K562 (cell line): ENCODE measurements around the gene MYO1F. TPM values are rescaled to one million over a fixed set of nuclear protein-coding genes. Genes with fewer than 3 reads are reported as not detected.
A peak's percentile ranks its signal among the peaks of the same experiment; 100 is the strongest.

ENCODE experiments used
- ATF3 ChIP-seq, 2 experiments: fragments of 450-650 bp in 1 of 2; sonication (generic) in 1 of 2; formaldehyde crosslinking in 1 of 2; IDR thresholded peaks in 1 of 2; conservative IDR thresholded peaks in 1 of 2; 2 replicates each; pipeline versions ENCODE4 v1.6.1 to v1.8.1; 2016 to 2023; ENCODE audit warnings: mild to moderate bottlenecking in 2 of 2, moderate library complexity in 2 of 2, inconsistent platforms in 1 of 2, missing genetic modification reagents in 1 of 2
- CBX3 ChIP-seq, 2 experiments: IDR thresholded peaks; 1 replicate in 1 of 2; 2 replicates in 1 of 2; pipeline ENCODE4 v1.6.1; 2012; ENCODE audit warnings: inconsistent platforms in 2 of 2, low read length in 2 of 2, borderline replicate concordance in 1 of 2, control low read depth in 1 of 2
- CEBPG ChIP-seq, 3 experiments: fragments of 200-800 bp in 1 of 3; sonication (Bioruptor generic) in 1 of 3; sonication (generic) in 1 of 3; formaldehyde crosslinking in 1 of 3; IDR thresholded peaks in 2 of 3; conservative IDR thresholded peaks in 1 of 3; 2 replicates each; pipeline versions ENCODE4 v1.6.1 to v1.8.0; 2016 to 2022; ENCODE audit warnings: missing compliant biosample characterization in 2 of 3, missing genetic modification characterization in 2 of 3, mild to moderate bottlenecking in 1 of 3, missing genetic modification reagents in 1 of 3
- CGGBP1 ChIP-seq: fragments of 250-450 bp; sonication (Bioruptor Pico); IDR thresholded peaks from 2 replicates; pipeline ENCODE4 v1.9.0; 2021; ENCODE audit warnings: mild to moderate bottlenecking
- CREB1 ChIP-seq, 2 experiments: sonication (generic) in 1 of 2; formaldehyde crosslinking in 1 of 2; IDR thresholded peaks; 2 replicates each; pipeline versions ENCODE4 v1.6.1 to v1.8.0; 2012 to 2022; ENCODE audit warnings: inconsistent platforms in 1 of 2, mild to moderate bottlenecking in 1 of 2, missing genetic modification reagents in 1 of 2, moderate library complexity in 1 of 2
- CXXC5 ChIP-seq: fragments of 250-450 bp; sonication (Bioruptor Pico); IDR thresholded peaks from 2 replicates; pipeline ENCODE4 v1.8.0; 2022; ENCODE audit warnings: inconsistent platforms, mild to moderate bottlenecking, moderate library complexity
- ETV6 ChIP-seq, 3 experiments: fragments of 150-350 bp in 1 of 3; sonication (generic) in 1 of 3; formaldehyde crosslinking in 1 of 3; IDR thresholded peaks; 2 replicates each; pipeline versions ENCODE4 v1.6.1 to v1.8.0; 2014 to 2022; ENCODE audit warnings: borderline replicate concordance in 2 of 3, low read depth in 2 of 3, antibody characterized with exemption in 1 of 3, low read length in 1 of 3, mild to moderate bottlenecking in 1 of 3, missing genetic modification reagents in 1 of 3
- FOXJ2 ChIP-seq: fragments of 200-800 bp; sonication (Bioruptor generic); IDR thresholded peaks from 2 replicates; pipeline ENCODE4 v1.6.1; 2016; ENCODE audit warnings: missing genetic modification characterization, missing compliant biosample characterization
- GABPB1 ChIP-seq: sonication (generic); formaldehyde crosslinking; IDR thresholded peaks from 2 replicates; pipeline ENCODE4 v1.8.0; 2022; ENCODE audit warnings: mild to moderate bottlenecking, missing genetic modification reagents
- HES1 ChIP-seq: fragments of 450-650 bp; IDR thresholded peaks from 2 replicates; pipeline ENCODE4 v1.6.1; 2016; ENCODE audit warnings: low read depth, mild to moderate bottlenecking, moderate library complexity
- KDM2B ChIP-seq: fragments of 250-450 bp; sonication (Bioruptor Pico); IDR thresholded peaks from 2 replicates; pipeline ENCODE4 v1.8.0; 2021; ENCODE audit warnings: mild to moderate bottlenecking, moderate library complexity
- KLF6 ChIP-seq: fragments of 250-450 bp; sonication (Bioruptor Pico); IDR thresholded peaks from 2 replicates; pipeline ENCODE4 v1.4.0; 2020; ENCODE audit warnings: mild to moderate bottlenecking, moderate library complexity, borderline replicate concordance
- MLLT1 ChIP-seq, 2 experiments: fragments of 450-650 bp; IDR thresholded peaks; 2 replicates each; pipeline ENCODE4 v1.6.1; 2016
- NBN ChIP-seq: fragments of 450-650 bp; IDR thresholded peaks from 2 replicates; pipeline ENCODE4 v1.6.1; 2016; ENCODE audit warnings: low read depth, mild to moderate bottlenecking
- NCOA1 ChIP-seq: fragments of 450-650 bp; IDR thresholded peaks from 2 replicates; pipeline ENCODE4 v1.6.1; 2016; ENCODE audit warnings: low read depth
- NEUROD1 ChIP-seq: fragments of 150-350 bp; IDR thresholded peaks from 2 replicates; pipeline ENCODE4 v1.6.1; 2014; ENCODE audit warnings: borderline replicate concordance, low read length, low read depth; ENCODE audit not compliant: partially characterized antibody
- NFE2 ChIP-seq: IDR thresholded peaks from 2 replicates; pipeline ENCODE4 v1.6.1; 2014; ENCODE audit warnings: antibody characterized with exemption, low read depth
- NR3C1 ChIP-seq: sonication (generic); formaldehyde crosslinking; IDR thresholded peaks from 2 replicates; pipeline ENCODE4 v1.8.1; 2022; ENCODE audit warnings: missing genetic modification reagents
- RFX7 ChIP-seq: fragments of 250-450 bp; sonication (Bioruptor Pico); IDR thresholded peaks from 2 replicates; pipeline ENCODE4 v1.5.1; 2021; ENCODE audit warnings: mild to moderate bottlenecking
- SMAD1 ChIP-seq: fragments of 150-350 bp; IDR thresholded peaks from 2 replicates; pipeline ENCODE4 v1.6.1; 2014; ENCODE audit warnings: low read length, low read depth; ENCODE audit not compliant: partially characterized antibody
- SMARCA4 ChIP-seq: fragments of 450-650 bp; IDR thresholded peaks from 2 replicates; pipeline ENCODE4 v1.6.1; 2016
- SMARCC2 ChIP-seq: fragments of 450-650 bp; IDR thresholded peaks from 2 replicates; pipeline ENCODE4 v1.6.1; 2017; ENCODE audit warnings: antibody characterized with exemption, moderate library complexity, mild to moderate bottlenecking, low read depth
- ZNF3 ChIP-seq: fragments of 250-450 bp; sonication (Bioruptor Pico); IDR thresholded peaks from 2 replicates; pipeline ENCODE4 v1.5.0; 2021; ENCODE audit warnings: mild to moderate bottlenecking, moderate library complexity
- ZNF347 ChIP-seq: fragments of 450-650 bp; formaldehyde crosslinking; IDR thresholded peaks from 2 replicates; pipeline ENCODE4 v1.4.0; 2020; ENCODE audit warnings: low read depth, mild to moderate bottlenecking, moderate library complexity
- polyA plus RNA-seq, 8 experiments: library from polyadenylated mRNA; depleted of rRNA in 4 of 8; stranded (reverse) in 5 of 8; unstranded in 3 of 8; fragments of >200 nt; fragmentation: Nextera tagmentation in 2 of 8; fragmentation: Illumina TruSeq in 1 of 8; extraction: Ambion mirVana in 2 of 8; extraction: Trizol in 1 of 8; gene quantifications; 2 replicates each; pipeline versions ENCODE4 v1.2.1 to v1.2.3, GENCODE V29; 2011 to 2014; ENCODE audit warnings: inconsistent platforms in 1 of 8, missing spikeins in 1 of 8
- total RNA-seq, 7 experiments: library from RNA; depleted of rRNA in 6 of 7; stranded (reverse); fragments of >200 nt in 6 of 7; fragmentation: Illumina TruSeq in 2 of 7; extraction: Trizol in 2 of 7; gene quantifications; 2 replicates each; pipeline versions ENCODE4 v1.2.1 to v1.2.3, GENCODE V29; 2011 to 2021; ENCODE audit warnings: low replicate concordance in 1 of 7

Gene MYO1F
- total and polyA plus RNA-seq, 9 of the 15 experiments (the other 6 are each of a cell fraction or from before 2014, with no cell fraction given) = 0.78 to 9.4 (median 4.3) TPM

- peak; percentile 39; the same call in 1 of the 2 replicates for TF ChIP-seq NBN
- TF ChIP-seq ZNF347 (CRISPR knock-in tag) = peak; percentile 39; the same call in 1 of the 2 replicates
- TF ChIP-seq KLF6 (CRISPR knock-in tag) = no peak; the same call in 1 of the 2 replicates
- no peak for TF ChIP-seq NR3C1
- peak; percentile 12; the same call in 1 of the 2 replicates for TF ChIP-seq CXXC5 (CRISPR knock-in tag)
- no peak for TF ChIP-seq NFE2
- 0 out of 2 replicates have a peak, but pooled peaks have one; percentile 37 for TF ChIP-seq SMARCC2
- TF ChIP-seq SMAD1 = no peak
- no peak for TF ChIP-seq KDM2B
- TF ChIP-seq GABPB1 (CRISPR knock-in tag) = no peak
- no peak for TF ChIP-seq ZNF3 (CRISPR knock-in tag)
- TF ChIP-seq CEBPG (CRISPR knock-in tag; IDR thresholded peaks at IDR 0.05) = peak; percentile 94
- peak; percentile 90 to 91 for TF ChIP-seq CEBPG (tag; conservative IDR thresholded peaks at IDR 0.05 in 1 of 2, IDR thresholded peaks at IDR 0.05 in 1 of 2)
- peak; percentile 27; the same call in 1 of the 2 replicates for TF ChIP-seq NCOA1
- TF ChIP-seq CGGBP1 (CRISPR knock-in tag) = no peak
- peak; percentile 52 for TF ChIP-seq NEUROD1
- no peak for TF ChIP-seq FOXJ2
- peak; percentile 91 for TF ChIP-seq SMARCA4
- peak; percentile 86 for TF ChIP-seq ATF3 (IDR thresholded peaks at IDR 0.05)
- no peak; the same call in 1 of the 2 replicates for TF ChIP-seq ATF3 (CRISPR knock-in tag; conservative IDR thresholded peaks at IDR 0.05)
- TF ChIP-seq MLLT1 (IDR thresholded peaks at IDR 0.05) = peak in 1 of 2 experiments; percentile 98; a peak in 2 of 4 replicates
- 0 out of 2 replicates have a peak, but pooled peaks have one; percentile 41 for TF ChIP-seq HES1
- no peak for TF ChIP-seq ETV6 (IDR thresholded peaks at IDR 0.05; ENCODE audit: borderline replicate concordance in 1 of 2, low read depth in 2 of 2, low read length in 1 of 2)
- TF ChIP-seq ETV6 (CRISPR knock-in tag; IDR thresholded peaks at IDR 0.05; ENCODE audit: borderline replicate concordance) = no peak
- TF ChIP-seq CBX3 (IDR thresholded peaks at IDR 0.05; ENCODE audit: borderline replicate concordance in 1 of 2, low read length in 2 of 2) = peak in 1 of 2 experiments; percentile 48; a peak in 2 of 3 replicates
- TF ChIP-seq RFX7 (CRISPR knock-in tag) = no peak
- TF ChIP-seq CREB1 (IDR thresholded peaks at IDR 0.05) = no peak
- TF ChIP-seq CREB1 (CRISPR knock-in tag; IDR thresholded peaks at IDR 0.05) = no peak
Measured at GRCh38 chr19:8569066-8569771, 8.0 kb downstream of the MYO1F start (continued).
